HG03432 (cell line): ENCODE measurements around the gene DTNBP1.

Experiments
- ATAC-seq: cut with Tn5 transposase; IDR thresholded peaks from one replicate; pipeline ENCODE4 v1.9.1; 2021; ENCODE audit warnings: mild to moderate bottlenecking, moderate library complexity; ENCODE audit not compliant: unreplicated experiment

Gene DTNBP1, protein sequence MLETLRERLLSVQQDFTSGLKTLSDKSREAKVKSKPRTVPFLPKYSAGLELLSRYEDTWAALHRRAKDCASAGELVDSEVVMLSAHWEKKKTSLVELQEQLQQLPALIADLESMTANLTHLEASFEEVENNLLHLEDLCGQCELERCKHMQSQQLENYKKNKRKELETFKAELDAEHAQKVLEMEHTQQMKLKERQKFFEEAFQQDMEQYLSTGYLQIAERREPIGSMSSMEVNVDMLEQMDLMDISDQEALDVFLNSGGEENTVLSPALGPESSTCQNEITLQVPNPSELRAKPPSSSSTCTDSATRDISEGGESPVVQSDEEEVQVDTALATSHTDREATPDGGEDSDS

DNA sequence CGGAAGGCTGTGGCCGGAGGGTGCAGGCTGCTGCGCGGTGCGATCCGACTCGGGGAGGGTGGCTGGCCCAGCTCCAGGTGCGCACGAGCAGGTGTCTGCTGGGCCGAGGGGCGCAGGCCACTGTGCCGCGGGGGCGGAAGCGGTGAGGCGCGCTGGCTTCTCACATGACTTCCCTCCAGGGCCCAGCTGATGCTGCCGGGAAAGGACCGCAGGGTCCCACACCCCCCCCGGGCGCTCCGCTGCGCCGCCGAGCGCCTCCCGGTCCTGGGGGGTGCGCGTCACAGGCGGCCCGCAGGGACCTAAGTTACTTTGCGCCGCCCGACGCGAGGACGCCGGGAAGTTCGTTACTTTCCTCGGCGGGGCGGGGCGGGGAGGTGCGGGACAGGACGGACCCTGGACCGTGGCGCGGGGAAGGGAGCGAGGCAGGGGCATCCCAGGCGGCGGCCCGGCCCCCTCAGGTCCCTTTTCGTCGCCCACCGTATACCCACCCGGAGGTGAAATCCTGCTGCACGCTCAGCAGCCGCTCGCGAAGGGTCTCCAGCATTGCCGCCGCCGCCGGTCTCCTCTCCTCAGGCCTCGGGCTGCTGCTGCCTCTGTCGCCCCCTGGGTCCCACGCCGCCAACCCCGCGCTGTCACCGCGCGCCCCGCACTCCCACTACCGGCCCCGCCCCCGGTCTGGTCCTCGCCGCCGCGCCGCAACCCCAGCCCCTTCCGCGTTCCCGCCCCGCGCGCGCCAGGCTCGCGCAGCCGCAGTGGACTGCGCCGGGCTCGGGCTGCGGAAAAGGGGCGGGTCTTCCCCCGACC, at the start of gene DTNBP1:
Gene DTNBP1, minus strand, starts transcription at position 703 of the 804 bp plus-strand sequence. Its CDS starts 159 bp downstream, at position 544.
- peak; percentile 74 for ATAC-seq

DNA sequence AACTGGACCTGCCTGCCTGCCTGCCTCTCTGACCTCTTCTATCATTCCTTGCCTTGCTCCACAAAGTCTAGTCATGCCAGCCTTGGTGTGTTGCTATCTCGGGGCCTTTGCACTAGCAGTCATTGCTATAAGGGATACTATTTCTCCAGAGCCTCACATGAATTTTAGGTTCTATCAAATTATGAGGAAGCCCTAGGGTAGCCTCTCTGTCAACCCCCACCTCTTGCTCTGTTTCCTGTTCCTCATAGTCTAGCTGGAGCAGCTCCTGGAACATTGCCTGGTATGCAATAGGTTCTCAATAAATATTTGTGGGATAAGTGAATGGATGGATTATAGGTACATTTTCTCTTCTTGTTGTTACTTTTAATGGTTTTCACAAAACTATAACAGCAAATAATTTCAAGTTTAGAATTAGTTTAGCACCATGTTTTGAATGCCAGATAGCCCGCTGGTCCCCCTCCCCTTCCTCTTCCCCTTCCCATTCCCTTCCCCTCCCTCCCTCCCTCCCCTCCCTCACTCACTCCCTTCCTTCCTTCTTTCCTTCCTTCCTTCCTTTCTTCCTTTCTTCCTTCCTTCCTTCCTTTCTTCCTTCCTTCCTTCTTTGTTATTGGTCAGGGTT, 46.9 kb upstream of the DTNBP1 start:
- ATAC-seq = no peak

DNA sequence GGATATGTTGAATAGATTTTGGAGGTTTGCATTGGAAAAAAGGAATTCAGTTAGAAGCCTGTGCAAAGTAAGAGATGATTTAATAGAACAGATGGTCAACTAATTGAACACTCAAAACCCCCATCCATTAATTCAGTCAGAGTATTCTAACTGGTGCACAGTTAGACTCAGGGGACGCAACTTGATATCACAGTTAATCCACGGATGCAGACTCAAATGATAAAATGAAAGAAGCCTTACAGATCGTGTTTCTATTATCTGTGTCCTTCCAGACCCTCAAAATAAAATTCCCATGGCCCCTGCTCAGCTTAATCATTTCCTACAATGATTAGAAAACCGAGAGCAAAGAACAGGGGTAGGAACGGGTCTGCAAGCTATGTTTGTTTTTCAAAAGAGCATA, 45.4 kb upstream of the DTNBP1 start:
- no peak for ATAC-seq

DNA sequence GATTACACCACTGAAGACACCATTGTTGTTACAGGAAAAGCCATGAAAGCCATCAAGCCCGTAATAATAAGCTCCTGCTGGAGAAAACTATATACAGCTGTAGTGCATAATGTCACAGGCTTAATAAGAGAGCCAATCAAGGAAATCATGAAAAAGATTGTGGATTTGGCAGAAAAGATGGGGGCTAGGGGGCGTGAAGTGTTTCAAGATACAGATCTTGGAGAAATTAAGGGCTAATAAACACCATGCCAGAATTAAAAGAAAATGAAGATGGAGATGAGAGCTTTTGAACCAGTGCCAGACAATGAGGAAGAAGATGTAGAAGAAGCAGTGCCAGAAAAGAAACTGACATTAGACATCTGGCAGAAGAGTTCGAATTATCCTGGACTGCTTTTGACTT, 43.2 kb upstream of the DTNBP1 start:
- ATAC-seq = no peak

DNA sequence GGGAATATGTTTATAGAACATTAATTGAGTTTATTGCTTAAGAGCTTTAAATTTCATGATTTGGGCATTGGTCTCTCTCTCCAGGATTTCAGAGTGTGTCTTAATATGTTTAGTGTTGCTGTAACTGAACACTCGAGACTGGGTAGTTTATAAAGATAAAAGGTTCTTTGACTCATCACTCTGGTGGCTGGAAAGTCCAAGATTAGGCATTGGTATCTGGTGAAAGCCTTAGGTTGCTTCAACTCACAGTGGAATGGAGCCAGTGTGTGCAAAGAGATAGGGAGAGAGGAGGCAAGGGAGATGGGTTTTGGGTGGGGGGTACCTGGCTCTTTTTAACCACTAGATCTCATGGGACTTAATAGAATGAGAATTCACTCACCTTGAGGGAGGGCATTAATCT, 35.6 kb upstream of the DTNBP1 start:
- ATAC-seq = no peak

DNA sequence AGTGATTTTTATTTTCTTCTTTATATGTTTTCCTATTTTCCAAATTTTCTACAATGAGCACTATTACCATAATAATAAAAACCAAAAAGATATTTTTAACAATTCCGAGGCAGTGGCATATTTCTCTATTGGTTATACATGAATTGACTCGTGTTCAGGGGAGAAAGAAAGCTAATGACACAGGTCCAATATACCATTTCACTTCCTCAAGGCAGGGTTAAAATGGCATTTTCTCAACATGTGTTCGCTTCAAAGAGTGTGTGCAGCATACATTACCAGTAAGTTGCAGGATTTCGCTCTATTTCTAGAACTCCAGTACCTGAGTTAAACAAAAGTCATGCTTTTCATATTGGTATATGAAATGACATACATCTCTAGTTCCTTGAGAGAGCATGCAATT, 35.1 kb upstream of the DTNBP1 start:
- ATAC-seq = no peak

DNA sequence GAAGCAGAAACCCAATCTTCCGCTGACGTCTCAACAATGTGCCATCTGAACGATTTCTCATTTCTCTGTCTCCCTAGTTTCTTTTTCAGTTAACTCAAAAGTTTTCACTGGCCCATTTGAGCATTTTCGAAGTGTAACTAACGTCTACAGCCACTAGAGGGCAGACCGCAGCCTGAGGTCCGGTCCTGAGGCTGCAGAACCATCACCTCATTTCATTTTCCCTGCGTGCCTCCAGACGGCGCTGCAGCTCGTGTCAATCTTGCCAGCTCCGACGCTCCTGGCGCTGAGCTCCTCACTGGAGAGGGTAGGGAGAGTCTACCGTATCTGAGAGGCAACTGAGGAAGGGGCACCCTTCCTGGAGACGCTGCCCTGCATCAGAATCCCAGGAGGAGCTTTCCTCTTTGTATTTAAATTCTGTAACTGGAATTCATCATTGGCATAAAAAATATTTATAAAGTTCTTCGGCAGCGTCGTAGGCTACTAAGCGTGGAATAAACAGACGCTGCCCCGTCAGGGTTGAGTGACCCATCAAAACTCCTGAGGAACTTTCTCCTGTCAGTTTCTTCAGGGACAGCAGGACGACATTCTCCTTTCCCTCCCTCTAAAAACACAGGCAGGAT, 28.5 kb upstream of the DTNBP1 start:
- ATAC-seq = peak; percentile 90

DNA sequence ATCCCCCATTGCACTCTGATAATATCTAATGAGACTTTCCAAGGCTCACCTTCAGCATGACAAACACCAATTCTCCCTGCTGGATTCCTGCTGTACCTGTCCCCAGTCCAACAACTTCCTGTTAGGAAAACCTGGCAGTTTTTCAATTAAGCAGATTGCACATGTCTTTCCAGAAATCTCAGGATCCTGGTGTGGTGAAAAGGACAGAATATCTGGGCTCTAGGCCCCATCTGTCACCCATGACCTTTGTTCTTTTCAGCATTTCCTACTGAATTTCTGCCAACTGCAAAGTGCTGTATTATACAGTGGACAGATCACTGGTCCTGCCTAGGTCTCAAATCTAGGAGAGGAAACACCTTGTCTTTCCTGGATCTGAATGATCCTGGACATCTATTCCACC, 27.7 kb upstream of the DTNBP1 start:
- no peak for ATAC-seq

DNA sequence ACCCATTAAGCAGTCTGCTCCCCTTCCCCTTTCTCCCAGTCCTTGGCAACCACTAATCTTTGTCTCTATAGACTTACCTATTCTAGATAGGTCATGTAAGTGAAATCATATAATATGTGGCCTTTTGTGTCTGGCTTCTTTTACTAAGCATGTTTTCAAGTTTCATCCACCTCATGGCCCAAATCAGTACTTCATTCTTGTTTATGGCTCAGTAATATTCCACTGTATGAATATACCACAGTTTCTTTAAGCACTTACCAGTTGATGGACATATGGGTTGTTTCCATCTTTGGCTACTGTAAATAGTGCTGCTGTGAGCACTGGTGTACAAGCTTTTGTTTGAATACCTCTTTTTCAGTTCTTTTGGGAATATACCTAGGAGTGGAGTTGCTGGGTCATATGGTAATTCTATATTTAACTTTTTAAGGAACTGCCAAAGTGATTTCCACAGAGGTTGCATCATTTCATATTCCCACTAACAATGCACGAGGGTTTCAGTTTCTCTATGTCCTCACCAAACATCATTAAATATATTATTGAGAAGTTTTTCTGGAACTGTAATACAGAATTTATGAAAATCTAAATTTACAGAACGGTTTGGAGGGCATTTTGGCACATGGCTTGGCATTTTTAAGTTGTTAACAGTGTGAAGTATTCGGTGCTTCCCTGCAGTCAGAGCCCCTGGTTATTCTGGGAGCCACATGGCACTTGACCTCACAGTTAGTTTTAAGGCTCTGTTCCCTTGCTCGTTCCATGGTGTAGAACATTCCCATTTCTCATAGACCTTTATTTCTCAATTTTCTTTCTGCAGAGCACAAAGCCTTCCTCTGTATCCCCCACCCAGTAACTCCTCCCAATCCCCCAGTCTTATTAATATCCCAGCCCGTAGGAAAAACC, 27.0 kb upstream of the DTNBP1 start:
- ATAC-seq = no peak

DNA sequence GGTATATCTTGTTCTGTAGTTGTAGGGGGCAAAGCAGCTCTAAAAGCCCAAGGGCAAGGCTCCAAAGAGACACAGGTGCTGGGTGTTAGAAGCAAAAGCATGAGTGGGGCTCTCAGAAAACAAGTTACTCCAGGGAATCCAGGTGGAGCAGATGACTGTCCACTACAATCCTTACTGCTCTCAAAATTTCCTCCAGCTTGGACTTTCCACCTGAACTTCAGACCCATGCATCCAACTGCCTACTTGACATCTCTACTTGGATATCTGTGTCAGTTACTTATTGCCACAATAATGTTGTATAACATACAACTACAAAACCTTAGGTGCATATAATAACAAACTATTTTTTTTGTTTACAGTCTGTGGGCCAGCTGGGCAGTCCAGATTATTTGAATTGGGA, 22.8 kb upstream of the DTNBP1 start:
- no peak for ATAC-seq

DNA sequence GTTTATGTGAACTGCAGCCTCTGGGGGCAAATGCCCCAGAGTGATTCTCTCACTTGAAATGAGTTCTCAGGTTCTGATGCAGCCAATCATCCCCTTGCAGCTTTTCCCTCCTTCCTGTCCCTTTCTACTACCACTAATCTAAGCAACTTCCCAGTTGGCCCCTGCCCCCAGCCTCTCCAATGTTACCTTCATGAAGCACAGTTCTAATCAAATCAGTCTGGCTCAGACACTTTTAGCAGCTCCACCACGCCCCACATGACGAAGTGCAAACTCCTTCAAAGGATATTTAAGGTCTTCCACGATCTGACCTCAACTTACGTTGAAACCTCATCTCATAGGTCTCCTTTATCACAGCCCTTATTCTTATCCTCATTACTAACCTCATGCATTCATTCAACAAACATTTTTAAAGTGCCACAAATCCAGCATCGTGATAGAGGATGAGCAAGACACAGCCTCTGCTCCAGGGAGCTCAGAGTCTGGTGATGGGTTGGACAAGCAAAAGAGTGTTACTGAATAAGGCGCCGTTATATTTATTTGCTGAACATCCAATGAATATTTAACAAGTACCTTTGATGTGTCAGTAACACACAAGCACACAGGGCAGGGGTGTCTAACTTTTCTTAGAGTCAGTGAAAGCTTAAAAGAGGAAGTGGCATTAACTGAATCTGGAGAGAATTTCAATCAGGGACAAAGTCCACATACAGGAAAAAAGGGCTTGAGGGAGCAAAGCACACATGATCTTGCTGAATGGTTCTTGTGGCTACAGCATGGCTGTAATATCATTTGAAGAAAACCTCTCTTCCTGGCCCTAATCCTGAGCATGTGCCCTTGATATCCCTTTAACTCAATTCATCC, 20.4 kb upstream of the DTNBP1 start:
- peak; percentile 68 for ATAC-seq

DNA sequence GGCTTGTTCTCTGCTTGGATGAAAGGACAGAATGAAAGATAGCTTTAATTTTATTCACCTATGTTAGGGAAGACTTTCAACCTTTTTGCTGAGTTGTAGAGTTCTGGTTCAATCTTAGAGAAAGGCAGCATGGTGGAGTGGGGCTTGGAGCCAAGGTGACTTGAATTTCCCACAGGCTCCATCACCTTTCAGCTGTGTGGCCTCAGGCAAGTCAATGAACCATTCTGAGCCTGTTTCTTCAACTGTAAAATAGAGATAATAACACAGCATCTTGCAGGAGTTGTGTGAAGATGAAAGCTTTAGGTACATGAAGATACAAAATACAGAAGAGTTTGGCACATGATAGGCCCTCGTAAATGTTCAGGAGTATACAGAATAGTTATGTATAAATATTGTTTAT, 19.1 kb upstream of the DTNBP1 start:
- no peak for ATAC-seq

DNA sequence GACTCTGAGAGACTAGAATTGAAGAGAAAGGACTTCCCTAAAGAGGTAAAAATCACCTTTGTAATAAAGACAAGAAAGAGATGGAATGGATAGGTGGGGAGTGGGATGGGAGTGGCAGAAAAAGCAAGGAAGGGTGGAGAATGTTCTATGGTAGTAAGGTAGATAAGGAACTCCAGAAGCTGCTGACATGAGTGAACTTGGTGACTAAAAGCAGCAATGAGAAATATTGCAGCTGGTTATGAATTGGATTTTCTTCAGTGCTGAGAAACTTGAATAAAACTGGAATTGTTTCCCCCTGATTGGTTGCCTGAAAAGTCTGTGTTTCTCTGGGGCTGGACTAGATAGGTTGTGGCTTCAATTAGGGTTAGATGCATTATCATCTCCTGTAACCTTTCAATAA, 15.7 kb upstream of the DTNBP1 start:
- no peak for ATAC-seq

DNA sequence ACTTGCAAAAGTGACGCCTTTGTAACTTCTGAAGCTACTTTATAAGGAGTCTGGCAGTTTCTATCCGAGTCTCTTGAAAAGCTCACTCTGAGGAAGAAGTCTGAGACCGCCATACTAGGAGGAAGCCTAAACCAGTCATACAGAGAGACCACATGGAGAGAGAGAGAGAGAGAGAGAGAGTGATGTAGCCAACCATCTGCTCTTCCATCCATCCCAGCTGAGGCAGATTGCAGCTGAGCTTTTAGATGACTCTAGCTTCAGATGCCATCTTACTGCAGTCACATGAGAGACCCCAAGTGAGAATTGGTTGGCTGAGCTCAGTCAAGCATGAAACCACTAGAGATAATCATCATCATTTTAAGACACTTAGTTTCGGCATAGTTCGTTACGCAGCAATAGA, 15.0 kb upstream of the DTNBP1 start:
- ATAC-seq = no peak

DNA sequence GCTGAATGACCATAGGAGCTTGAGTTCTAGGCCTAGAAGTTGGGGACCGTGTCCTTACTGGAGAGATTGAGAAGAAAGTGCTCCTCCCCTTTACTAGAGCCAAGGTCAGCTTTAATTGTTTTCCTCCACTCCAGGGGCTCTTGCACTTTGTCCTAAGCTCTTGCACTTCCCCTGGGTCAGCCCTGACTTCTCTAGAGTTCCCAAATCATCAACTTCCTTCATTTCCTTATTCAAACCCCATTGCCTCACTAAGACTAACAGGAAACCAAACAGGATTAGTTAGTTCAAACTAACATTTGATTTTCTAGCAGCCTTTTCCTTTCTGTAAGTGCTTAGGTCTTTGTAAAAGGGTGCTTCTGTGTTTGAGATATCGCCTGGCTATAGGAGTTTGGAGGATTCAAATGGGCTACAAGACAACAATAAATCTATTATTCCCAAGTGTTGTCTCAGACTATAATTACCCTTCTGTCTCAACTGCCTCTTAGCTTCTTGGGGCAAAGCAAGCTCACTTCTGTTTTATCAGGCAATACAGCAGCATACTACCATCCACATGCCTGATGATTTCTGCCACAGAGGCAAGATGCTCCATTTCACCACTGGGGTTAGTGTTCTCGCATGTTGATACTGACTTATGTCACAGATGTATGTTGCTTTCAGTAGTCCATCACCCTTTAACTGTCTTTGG, 12.8 kb upstream of the DTNBP1 start:
- no peak for ATAC-seq

DNA sequence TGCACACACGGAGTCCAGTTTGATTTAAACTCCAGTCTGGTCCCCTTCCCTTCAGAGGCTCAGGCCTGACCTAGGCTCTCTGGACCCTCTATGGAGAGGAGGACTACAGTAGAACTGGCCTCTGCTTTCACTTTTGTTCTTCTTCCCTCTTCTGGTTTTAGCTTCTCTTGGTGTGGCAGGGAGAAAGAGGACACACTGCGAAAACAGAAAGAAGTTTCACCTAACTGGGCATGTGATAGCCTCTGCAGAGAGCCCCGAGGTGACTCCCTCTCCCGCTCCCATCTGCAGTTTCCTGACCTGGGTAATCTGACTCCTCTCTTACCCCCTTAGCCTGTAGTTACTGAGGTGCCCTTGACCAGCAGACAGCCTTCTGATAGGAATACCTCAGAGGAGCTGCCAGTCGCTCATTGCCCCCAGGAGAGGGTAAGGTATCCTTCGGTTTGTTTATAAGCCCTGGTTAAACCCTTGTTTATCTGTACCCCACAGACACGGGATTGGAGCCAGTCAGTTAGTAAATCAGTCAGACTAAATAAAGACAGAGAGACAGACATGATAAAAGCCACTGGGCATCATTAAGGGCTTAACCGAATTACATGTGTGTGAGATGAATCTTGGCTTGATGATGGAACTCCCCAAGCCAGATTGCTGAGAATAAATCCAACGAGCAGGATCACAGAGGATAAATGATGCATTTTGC, 12.0 kb upstream of the DTNBP1 start:
- no peak for ATAC-seq

DNA sequence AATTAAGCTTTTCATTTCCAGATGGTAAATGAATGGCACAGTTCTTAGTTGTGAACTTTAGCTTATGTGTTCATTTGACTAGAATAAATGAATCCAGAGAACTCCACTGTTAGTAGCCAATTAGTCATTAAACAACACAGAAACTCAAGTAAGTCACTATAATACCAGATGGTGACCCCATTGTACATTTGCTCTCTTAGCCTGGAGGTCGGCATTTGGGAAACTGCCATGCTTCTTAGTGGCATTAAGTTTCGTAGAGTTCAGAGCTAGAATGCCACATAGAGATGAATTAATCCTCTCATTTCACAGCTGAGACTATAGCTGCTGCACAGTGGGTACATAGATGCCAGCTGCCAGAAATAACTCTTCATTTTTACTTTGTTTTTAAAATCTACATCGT, 10.8 kb upstream of the DTNBP1 start:
- ATAC-seq = no peak

DNA sequence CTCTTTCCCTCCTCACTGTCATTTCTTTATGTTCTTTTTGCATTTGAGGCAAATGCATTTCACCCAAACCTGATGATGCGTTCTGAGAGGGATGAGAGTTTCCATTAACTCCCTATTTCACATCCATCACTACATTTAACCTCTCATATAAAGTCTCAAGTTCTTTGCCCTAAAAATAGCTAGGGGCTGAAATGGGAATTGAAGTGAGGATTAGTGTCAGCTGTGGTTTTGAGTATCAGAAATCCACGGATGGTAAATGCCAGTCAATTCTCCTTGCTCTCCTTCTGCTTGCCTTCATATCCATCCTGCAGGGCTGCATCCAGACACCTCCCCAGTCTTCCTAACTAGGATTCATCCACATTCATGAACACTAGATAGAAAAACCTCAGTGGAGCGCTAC, 10.0 kb upstream of the DTNBP1 start:
- no peak for ATAC-seq
